IPS-18c (cell line): ENCODE results near the gene CCDC97.

ENCODE experiments used
- H3K4me3 ChIP-seq: 2 replicates; pipeline ENCODE4 v1.7.0; 2013; ENCODE audit warnings: low read depth, mild to moderate bottlenecking, low read length, moderate library complexity; ENCODE audit not compliant: insufficient read depth
- H3K9me3 ChIP-seq: one replicate; pipeline ENCODE4 v1.6.1; 2013; ENCODE audit warnings: mild to moderate bottlenecking, low read length, moderate library complexity; ENCODE audit not compliant: control insufficient read depth, insufficient read depth

Gene CCDC97

GRCh38 chr19:41295499-41295898, 14.5 kb upstream of the CCDC97 start:
- Histone ChIP-seq H3K4me3 (no peak overlapping the region), H3K9me3 (no peaks in the 10 kb centered on the region)

- no peaks in the 10 kb centered on the region for H3K9me3 ChIP-seq
- H3K4me3 ChIP-seq, result no peak overlapping the region
These were observed 13.5 kb upstream of the CCDC97 start for GRCh38 chr19:41296433-41296871.

DNA sequence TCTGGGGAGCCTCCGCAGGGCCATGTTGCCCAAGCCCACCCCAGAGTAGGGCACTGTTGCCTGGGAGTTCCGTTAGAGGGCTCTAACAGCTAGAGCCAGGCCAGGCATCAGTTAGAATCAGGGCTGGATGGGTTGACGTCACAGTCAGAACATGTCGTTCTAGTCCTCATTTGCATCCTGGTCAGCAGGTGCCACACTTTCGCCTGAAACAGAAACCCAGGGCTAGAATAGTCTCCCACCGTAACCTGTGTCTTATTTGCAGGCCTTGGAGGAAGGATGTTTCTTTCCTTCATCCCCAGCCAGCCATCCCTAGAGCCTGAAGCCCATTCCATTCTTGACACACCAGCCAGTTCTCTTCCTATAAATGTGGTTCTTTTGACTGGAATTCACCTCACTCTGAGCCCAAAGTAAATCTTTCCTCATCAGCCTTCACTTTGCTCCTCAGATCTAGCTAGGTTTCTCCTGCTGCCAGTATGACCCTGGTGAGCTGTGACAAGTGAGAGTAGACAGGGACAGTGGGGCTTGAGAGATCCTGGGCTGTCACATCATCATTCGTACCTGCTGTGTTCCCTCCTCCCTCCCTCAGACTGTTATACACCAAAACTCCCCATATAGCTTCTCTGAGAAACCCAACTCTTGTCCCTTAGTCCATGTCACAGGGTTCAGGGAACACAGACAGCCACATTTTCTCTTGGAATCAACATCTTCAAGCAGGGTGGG, 12.2 kb upstream of the CCDC97 start:
- H3K4me3 ChIP-seq, result no peak overlapping the region
- no peaks in the 10 kb centered on the region for H3K9me3 ChIP-seq

DNA sequence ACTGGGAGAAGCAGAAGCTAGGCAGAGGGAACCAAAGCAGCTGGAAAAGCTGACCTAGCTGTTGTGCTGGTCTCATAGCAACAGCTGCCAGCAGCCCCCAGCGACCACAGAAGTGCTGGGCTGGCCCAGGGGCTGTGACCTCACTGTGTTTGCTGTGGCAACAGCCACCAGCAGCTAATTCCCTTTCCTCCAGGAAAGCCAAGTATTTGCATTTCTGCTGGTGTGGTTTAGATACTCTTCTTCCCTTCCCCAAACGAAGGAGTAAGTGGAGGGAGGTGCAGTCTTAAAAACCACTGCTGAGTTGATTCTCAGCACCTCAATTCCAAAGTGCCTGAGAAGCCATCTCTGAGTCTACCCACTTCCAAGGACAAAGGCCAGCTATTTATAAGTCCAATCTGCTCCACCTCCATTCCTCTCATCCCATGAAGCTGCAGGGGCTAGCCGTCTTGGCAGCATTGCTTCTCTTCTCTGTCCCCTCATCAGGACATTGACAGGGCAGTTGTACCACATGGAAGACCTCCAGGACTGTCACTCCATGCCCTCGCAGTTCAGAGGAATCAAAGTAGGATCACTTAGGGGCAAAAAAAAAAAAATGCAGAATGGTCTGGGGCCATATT, 11.5 kb upstream of the CCDC97 start:
- no peaks in the 10 kb centered on the region for H3K9me3 ChIP-seq
- no peak overlapping the region for H3K4me3 ChIP-seq

DNA sequence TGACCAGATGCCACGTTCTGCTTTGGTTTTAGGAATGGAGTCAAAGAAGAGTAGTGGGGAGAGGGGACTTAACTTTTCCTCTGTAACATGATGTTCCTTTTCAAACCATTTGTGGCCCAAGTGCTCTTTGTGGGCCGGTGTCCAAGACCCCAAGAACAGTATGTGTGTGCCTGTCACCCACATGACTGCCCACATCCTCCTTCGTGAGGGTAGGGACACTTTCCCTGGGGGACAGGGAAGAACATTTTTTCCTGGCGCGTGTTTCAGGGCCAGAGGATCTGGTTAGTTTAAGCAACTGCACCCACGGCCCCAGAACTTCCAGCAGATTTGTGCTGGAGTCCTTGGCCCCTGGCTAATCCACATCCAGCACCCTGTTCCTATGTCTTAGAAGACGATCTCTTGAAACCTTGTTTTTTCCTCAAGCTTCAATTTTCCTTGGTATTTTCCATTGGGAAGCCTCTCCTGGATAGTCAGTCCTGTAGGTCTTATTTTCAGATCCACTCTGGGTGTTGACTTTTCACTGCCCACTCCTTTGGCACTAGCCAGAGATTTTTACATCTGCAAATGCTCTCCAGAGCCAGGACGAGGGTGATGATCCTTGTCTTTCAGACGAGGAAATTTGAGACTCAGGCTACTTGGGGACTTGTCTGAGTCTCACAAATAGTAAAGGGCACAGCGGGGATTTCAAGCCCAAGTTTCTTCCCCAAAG, 10.8 kb upstream of the CCDC97 start:
- no peaks in the 10 kb centered on the region for H3K9me3 ChIP-seq
- no peak overlapping the region for H3K4me3 ChIP-seq

- H3K4me3 ChIP-seq, result no peak overlapping the region
- no peaks in the 10 kb centered on the region for H3K9me3 ChIP-seq
These were observed 10.2 kb upstream of the CCDC97 start for GRCh38 chr19:41299755-41300089.

GRCh38 chr19:41300555-41300954, 9.4 kb upstream of the CCDC97 start:
- Histone ChIP-seq H3K4me3 (no peak overlapping the region), H3K9me3 (no peaks in the 10 kb centered on the region)

DNA sequence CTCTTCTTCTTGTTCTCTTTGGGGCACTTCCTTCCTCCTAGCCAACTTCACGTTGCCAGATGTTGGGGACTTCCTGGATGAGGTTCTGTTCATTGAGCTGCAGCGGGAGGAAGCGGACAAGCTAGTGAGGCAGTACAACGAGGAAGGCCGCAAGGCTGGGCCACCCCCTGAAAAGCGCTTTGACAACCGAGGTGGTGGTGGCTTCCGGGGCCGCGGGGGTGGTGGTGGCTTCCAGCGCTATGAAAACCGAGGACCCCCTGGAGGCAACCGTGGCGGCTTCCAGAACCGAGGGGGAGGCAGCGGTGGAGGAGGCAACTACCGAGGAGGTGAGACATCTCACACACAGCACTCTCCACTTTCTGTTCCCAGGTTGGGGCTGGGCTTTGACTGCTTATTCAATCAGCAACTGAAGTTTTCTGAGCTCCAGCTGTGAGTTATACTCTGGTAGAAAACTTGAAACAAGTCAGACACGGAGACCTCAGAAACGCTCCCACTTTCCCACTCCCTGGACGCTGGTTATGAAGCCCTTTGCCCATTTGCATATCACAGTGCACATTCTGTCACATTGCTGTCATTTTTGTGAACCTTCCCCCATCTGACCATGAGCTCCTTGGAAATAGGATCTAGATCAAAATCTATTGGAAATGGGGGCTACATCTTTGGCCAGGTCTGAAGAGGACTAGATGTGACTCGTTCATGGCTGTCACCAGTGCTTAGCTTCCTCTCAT, 7.2 kb upstream of the CCDC97 start:
- Histone ChIP-seq H3K4me3 (no peak overlapping the region), H3K9me3 (peaks cover 2% of the 10 kb centered on the region)

- no peak overlapping the region for H3K4me3 ChIP-seq
- H3K9me3 ChIP-seq, result peaks cover 2% of the 10 kb centered on the region
These were observed 6.0 kb upstream of the CCDC97 start for GRCh38 chr19:41303954-41304353.

DNA sequence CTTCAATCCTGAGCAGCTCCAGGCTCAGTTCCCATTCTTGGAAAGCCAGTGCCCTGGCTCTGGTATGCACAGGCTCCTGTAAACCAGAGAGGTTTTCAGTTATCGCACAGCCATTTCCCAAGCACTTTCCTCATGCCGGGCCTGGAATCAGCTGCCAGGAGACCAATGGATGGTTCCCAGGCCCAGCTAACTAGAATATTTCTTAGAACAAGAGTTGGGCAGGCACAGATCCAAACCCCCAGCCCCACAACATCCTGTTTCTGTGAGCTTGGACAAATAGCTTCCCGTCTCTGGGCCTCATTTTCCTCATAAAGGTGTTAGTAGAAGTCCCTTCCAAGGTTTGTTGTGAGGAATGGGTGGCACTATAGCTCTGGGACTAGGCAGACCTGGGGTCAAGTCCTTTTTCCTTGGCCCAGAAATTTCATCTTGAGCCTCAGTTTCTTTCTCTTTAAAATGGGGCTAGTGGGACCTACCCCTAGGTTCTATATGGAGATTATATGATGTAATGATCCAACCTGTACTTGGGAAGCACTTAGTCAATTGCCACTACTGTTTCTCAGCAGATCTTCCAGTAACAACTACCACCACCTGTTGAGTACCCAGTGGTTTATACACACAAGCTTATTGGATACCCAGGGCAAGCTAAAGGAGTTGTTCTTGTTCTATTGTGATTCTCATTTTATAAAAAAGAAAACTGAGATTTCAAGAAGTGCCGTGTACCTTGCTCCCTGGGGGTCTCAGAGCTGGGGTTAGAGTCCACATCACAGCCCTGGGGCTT, 5.1 kb upstream of the CCDC97 start:
- peaks cover 2% of the 10 kb centered on the region for H3K9me3 ChIP-seq
- H3K4me3 ChIP-seq, result no peak overlapping the region

DNA sequence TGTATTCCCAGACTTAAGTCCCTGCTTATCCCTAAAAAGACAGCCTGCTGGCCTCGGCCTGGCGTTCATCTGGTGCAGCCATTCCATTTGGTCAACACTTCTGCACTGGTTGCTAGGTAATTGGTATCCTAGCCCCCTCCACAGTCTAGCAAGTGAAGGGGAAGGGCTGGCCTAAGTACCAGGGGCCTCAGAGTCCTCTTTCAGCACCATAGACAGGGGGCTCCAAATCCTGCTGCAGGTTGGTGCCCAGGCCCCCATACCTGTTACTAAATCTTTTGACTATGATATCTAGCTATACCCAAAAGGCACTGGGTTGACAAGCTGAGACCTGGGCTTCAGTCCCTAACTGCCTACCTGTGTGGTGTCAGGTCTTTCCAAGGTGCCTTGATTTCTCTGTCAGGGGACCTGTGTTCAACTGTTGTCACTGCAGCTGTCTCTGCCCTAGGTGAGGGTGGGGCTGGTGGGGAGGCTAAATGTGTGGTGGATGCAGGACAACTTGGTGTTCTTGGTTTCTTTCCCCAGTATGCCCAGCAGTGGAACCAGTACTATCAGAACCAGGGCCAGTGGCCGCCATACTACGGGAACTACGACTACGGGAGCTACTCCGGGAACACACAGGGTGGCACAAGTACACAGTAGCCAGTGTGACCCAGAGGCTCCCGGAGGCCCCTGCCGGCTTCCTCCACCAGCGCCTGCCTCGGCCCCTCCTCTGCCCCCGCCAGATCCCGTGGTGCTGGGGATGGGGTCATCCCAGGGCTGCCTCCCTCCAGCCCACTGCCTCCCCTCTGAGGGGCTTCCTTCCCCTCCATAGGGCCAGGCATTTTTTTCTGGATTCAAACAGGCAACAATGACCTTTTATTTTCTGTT, 3.8 kb upstream of the CCDC97 start:
- peaks cover 2% of the 10 kb centered on the region for H3K9me3 ChIP-seq
- no peak overlapping the region for H3K4me3 ChIP-seq

- no peak overlapping the region for H3K4me3 ChIP-seq
- peaks cover 2% of the 10 kb centered on the region for H3K9me3 ChIP-seq
These were observed 2.7 kb upstream of the CCDC97 start for GRCh38 chr19:41307090-41307875.

DNA sequence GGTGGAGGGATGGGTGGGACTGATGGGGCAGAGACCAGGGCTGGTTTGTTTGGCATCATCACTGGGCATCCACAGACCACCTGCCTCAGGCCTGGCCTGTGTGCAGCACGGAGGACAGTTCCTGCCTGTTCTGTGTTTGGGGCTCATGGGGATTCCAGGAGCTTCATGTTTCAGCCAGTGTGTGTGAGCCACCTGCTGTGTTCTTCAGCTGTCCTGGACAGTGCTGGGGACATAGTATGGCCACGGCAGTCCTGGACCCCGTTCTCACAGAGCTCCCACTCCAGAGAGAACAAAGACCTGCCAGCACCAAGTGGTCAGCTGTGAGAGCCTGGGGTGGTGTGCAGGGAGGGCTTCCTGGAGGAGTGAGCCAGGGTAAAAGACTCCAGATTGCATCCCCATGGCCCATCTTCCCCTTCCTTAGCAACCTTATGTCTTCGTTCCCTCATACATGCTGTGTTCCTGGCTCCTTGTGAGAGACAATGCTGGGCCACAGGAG, 2.0 kb upstream of the CCDC97 start:
- H3K9me3 ChIP-seq, result peaks cover 2% of the 10 kb centered on the region
- no peak overlapping the region for H3K4me3 ChIP-seq

DNA sequence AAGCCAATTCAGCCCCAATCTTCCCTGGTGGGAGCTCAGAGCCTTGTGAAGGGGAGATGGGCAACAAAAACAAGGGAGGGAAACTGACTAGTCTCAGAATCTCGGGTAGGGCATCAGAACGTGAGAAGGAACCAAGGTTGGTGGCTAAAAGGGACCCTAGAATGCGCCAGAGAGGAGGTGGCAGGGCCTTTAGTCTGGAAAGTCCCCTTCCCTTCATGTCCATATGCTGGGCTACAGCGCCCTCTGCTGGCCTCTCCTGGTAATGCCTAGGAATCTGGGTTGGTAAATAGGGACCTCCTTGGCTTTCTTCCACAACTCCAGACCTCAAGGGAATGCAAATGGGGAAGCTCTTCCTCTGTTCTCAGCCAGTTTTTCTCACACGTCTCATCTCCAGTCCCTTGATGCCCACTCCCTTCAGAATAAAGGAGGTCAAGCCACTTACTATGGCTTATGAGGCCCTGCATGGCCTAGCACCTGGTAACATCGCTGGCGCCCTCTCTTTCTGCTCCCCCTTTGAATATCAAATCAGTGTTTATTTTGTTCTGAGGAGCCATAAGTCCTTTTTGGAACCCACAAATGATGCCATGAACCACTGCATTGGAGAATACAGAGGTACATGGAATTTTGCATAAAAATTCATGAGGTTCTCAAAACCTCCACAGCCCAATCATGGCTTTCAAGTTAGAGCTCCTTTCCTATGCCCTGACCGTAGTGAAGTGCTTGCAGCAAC, 1.4 kb upstream of the CCDC97 start:
- Histone ChIP-seq H3K9me3 (peaks cover 2% of the 10 kb centered on the region), H3K4me3 (no peak overlapping the region)
